Measurements from ENCODE around the gene OPRD1. TPM values are rescaled to one million over a fixed set of nuclear protein-coding genes. Genes with fewer than 3 reads are reported as not detected.

Gene OPRD1
- total and polyA plus RNA-seq, 2 of the 4 experiments (the other 2 are of a cell fraction): under 0.01 TPM; not detected in 1

DNA sequence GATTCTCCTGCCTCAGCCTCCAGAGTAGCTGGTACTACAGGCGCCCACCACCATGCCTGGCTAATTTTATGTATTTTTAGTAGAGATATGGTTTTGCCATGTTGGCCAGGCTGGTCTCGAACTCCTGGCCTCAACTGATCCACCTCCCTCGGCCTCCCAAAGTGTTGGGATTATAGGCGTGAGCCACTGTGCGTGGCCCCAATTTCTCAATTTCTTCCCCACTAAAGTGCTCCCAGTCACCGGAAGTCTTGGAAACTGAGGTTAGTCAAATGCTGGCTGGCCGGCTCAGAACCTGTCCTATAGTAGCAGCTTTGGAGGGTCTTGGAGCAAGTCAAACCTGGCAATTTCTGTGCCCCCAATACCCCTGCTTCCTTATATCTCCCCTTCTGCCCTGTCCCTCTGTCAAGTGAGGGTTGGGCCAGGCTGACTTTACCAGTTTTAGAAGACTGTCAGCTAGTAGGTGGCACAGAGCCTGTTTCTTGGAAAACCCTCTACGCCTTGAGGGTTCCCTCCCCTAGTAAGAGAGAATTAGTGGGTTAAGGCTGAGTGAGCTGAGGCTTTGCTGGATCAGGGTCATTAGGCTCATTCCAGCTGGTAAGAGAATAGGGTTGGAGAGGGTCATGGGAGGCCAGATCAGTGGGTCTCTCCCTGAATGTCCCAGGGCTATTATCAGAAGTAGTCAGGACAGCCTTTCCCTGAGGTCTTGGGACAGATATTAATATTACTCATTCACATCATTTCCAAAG is 94.1 kb downstream of the OPRD1 start:
- dilution Hi-C loops (cut with HindIII; ENCODE audit: low sequenced_read_pairs, unreplicated experiment): no loop called here
- no peak overlapping the region for H3K14ac ChIP-seq (replicated peaks; ENCODE audit: low read depth, low read length)
- H3K18ac ChIP-seq (ENCODE audit: low read depth, low read length): no peak overlapping the region
- DNase-seq (no peak), ATAC-seq (ENCODE audit: low read depth) (no peak)
- peaks cover 3% of the 10 kb centered on the region; the same call in 1 of the 2 replicates for H3K27me3 ChIP-seq (ENCODE audit: control insufficient read depth, insufficient read depth, low read length)
- H2AFZ ChIP-seq (replicated peaks; ENCODE audit: low read length, poor library complexity): no peak overlapping the region
- no peak overlapping the region for H3K56ac ChIP-seq (ENCODE audit: extremely low read depth, insufficient read depth, low read length)
- no peak overlapping the region for H3K4me3 ChIP-seq (ENCODE audit: insufficient read depth, low read depth, low read length)
- no peak overlapping the region for H3K9ac ChIP-seq (ENCODE audit: low read depth, low read length)
- ChIA-PET POLR2A (ENCODE audit: unreplicated experiment) (no interaction called here), CTCF (interaction anchor here (0.9 kb wide), 1 partner anchor 13 kb away, joined by 3 read pairs; no protein-coding TSS in a partner anchor)
- H2BK5ac ChIP-seq (ENCODE audit: low read depth, low read length, poor library complexity, severe bottlenecking): no peak overlapping the region
- no peaks in the 10 kb centered on the region for H3K9me1 ChIP-seq (ENCODE audit: insufficient read depth, low read length)
- no peak overlapping the region for H2BK20ac ChIP-seq (ENCODE audit: low read depth, low read length)
- no peak overlapping the region for H4K5ac ChIP-seq (ENCODE audit: low read depth, low read length)
- H2AK5ac ChIP-seq (ENCODE audit: low read depth, low read length): no peak overlapping the region
- H3K23ac ChIP-seq (ENCODE audit: low read depth, low read length): no peak overlapping the region
- no peak overlapping the region for H4K91ac ChIP-seq (ENCODE audit: insufficient read depth, low read depth, low read length)
- in situ Hi-C loops (cut with MboI; ENCODE audit: low sequenced_read_pairs): no loop called here
- H3K27ac ChIP-seq (ENCODE audit: insufficient read depth, low read length): no peak overlapping the region
- no peaks in the 10 kb centered on the region; the same call in 1 of the 2 replicates for H3K9me3 ChIP-seq (ENCODE audit: control insufficient read depth, insufficient read depth, low read length)
- no peak overlapping the region for H3K4ac ChIP-seq (ENCODE audit: low read depth, low read length)
- TF ChIP-seq MXI1 (IDR thresholded peaks at IDR 0.05; ENCODE audit: borderline replicate concordance, low read depth, low read length) (no peak), POLR2A (IDR thresholded peaks at IDR 0.05; ENCODE audit: low read depth, low read length) (no peak), FOS (IDR thresholded peaks at IDR 0.05; ENCODE audit: low read depth, low read length) (no peak), SMC3 (IDR thresholded peaks at IDR 0.05; ENCODE audit: low read depth, low read length) (no peak), BHLHE40 (IDR thresholded peaks at IDR 0.05; ENCODE audit: low read depth, low read length) (no peak), CEBPB (IDR thresholded peaks at IDR 0.05; ENCODE audit: low read depth, low read length) (no peak), MAZ (IDR thresholded peaks at IDR 0.05; ENCODE audit: borderline replicate concordance, low read depth, low read length) (no peak), RAD21 (IDR thresholded peaks at IDR 0.05; ENCODE audit: low read length) (no peak), MAFK (IDR thresholded peaks at IDR 0.05; ENCODE audit: low read depth, low read length) (no peak), NFE2L2 (IDR thresholded peaks at IDR 0.05; ENCODE audit: low read depth, low read length) (no peak), CHD1 (IDR thresholded peaks at IDR 0.05; ENCODE audit: low read depth, low read length) (no peak), RFX5 (IDR thresholded peaks at IDR 0.05; ENCODE audit: low read depth, low read length) (no peak), RCOR1 (IDR thresholded peaks at IDR 0.05; ENCODE audit: insufficient replicate concordance, low read length) (no peak)
- TF ChIP-seq, protein P1, sequence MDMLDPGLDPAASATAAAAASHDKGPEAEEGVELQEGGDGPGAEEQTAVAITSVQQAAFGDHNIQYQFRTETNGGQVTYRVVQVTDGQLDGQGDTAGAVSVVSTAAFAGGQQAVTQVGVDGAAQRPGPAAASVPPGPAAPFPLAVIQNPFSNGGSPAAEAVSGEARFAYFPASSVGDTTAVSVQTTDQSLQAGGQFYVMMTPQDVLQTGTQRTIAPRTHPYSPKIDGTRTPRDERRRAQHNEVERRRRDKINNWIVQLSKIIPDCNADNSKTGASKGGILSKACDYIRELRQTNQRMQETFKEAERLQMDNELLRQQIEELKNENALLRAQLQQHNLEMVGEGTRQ (IDR thresholded peaks at IDR 0.05; ENCODE audit: low read depth, low read length): no peak
- TF ChIP-seq, protein P2, sequence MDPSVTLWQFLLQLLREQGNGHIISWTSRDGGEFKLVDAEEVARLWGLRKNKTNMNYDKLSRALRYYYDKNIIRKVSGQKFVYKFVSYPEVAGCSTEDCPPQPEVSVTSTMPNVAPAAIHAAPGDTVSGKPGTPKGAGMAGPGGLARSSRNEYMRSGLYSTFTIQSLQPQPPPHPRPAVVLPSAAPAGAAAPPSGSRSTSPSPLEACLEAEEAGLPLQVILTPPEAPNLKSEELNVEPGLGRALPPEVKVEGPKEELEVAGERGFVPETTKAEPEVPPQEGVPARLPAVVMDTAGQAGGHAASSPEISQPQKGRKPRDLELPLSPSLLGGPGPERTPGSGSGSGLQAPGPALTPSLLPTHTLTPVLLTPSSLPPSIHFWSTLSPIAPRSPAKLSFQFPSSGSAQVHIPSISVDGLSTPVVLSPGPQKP (IDR thresholded peaks at IDR 0.05; ENCODE audit: borderline replicate concordance, low read depth, low read length): no peak
- TF ChIP-seq, protein P3, sequence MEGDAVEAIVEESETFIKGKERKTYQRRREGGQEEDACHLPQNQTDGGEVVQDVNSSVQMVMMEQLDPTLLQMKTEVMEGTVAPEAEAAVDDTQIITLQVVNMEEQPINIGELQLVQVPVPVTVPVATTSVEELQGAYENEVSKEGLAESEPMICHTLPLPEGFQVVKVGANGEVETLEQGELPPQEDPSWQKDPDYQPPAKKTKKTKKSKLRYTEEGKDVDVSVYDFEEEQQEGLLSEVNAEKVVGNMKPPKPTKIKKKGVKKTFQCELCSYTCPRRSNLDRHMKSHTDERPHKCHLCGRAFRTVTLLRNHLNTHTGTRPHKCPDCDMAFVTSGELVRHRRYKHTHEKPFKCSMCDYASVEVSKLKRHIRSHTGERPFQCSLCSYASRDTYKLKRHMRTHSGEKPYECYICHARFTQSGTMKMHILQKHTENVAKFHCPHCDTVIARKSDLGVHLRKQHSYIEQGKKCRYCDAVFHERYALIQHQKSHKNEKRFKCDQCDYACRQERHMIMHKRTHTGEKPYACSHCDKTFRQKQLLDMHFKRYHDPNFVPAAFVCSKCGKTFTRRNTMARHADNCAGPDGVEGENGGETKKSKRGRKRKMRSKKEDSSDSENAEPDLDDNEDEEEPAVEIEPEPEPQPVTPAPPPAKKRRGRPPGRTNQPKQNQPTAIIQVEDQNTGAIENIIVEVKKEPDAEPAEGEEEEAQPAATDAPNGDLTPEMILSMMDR (conservative IDR thresholded peaks at IDR 0.05; ENCODE audit: low read depth, low read length): no peak
- no peak overlapping the region for H2AK9ac ChIP-seq (replicated peaks; ENCODE audit: low read depth, low read length, poor library complexity)
- no peaks in the 10 kb centered on the region for H4K20me1 ChIP-seq (ENCODE audit: insufficient read depth, low read length)
- H2BK120ac ChIP-seq (ENCODE audit: low read depth, low read length): no peak overlapping the region
- intact Hi-C loops (cut with micrococcal nuclease): no loop called here
- H3K4me2 ChIP-seq (ENCODE audit: low read depth, low read length): no peak overlapping the region
- H3K4me1 ChIP-seq (ENCODE audit: control insufficient read depth, insufficient read depth, low read length): no peaks in the 10 kb centered on the region
- no peak overlapping the region for H4K8ac ChIP-seq (ENCODE audit: low read depth in 2 of 2, low read length in 2 of 2)
- no peaks in the 10 kb centered on the region for H3K79me1 ChIP-seq (ENCODE audit: low read depth in 1 of 2, low read length in 2 of 2)
- BruUV-seq (replicated peaks): no TSS peak
- no peaks in the 10 kb centered on the region for H3K36me3 ChIP-seq (ENCODE audit: control insufficient read depth, insufficient read depth, low read length)
- WGBS, 2 experiments (ENCODE audit: extremely low coverage in 2 of 2, insufficient read length in 1 of 2): 100% methylated on average over 3 of the region's 8 CpGs; no CpG with 5 or more reads in 1 of the 2 experiments
- no peak overlapping the region for H2BK15ac ChIP-seq (ENCODE audit: low read depth, low read length)
